ENCODE results near the gene TCEAL5.
"Not testable (repeated sequence)": the region's sequence is repeated elsewhere in the genome, so short reads cannot be mapped to it uniquely, and the experiment has no call there.

TCEAL5 gene

GRCh38 chrX:103276581-103277002, at the start of gene TCEAL5:
TSS of gene TCEAL5 (minus strand) at chrX:103276750. CDS start at chrX:103274563, 2,187 bp downstream.
- no peak for DNase-seq (ENCODE audit: low read depth)
- no peak for TF ChIP-seq CTCF (IDR thresholded peaks at IDR 0.05; ENCODE audit: low read depth, low read length, missing control alignments)
- H3K4me3 ChIP-seq (ENCODE audit: low read depth, low read length) = no peak within 1 kb of the TSS

DNA sequence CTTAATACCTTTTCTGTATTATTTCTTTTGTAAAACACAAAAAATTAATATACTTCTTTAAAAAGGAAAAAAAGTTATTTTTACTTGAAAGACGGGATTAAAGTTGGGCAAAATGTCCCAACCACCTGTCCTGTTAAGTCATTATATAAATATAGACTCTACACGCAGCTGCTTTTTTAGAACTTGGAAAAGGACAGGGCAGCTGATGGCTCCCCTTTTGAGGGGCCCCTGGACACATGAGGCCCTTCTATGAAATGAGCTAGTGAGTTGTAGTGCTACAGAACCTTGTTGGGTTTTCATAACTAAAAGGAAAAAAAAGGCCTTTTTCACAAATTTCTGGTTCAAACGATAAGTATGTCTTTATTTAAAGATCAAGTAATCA, 34.8 kb upstream of the TCEAL5 start:
- no peak for TF ChIP-seq CTCF (IDR thresholded peaks at IDR 0.05; ENCODE audit: low read depth, low read length, missing control alignments)
- H3K4me3 ChIP-seq (ENCODE audit: low read depth, low read length) = no peak overlapping the region
- DNase-seq (ENCODE audit: low read depth) = no peak

DNA sequence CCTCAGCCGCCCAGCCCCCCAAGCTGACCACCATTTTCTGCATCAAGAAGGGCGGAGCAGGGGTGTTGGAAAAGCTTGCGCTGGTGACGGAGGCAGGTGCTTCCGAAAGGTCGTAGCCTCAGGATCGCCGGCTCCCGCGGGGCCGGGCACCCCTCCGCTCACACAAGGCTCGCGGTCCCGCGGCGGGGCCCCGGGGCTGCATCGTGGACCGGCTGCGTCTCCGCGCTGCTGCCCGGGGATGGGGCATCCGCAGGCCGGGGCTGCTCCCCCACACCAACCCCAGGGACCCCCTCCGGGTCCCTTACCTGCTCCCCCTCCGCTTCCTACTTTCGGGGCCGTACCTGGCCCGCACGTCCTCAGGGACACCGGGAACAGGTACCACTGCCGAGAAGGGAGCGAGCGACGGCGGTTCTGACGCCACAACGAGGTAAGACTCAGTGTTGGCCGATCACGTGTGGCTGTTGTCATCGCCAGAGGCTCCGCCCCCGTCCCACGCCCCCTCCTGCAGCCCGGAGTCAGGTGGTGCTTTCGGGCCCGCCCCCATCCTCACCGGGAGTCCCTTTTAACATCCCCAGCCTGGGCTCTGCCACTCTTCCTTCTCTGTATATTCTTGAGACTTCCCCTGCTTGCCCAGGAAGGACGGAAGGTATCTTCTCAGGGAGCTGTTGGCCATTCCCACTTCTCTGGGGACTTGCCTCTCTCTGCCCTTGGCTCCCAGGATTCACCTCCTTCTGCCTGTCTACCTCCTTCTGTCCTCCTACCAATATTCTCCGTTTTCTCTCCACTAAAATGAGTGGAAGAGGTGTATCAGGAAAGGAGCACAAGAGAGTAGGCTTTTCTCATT, 34.2 kb upstream of the TCEAL5 start, which contains the start of gene BEX2:
Gene BEX2, minus strand, starts transcription at position 436 of the 844 bp plus-strand sequence. CDS start 1,014 bp downstream, outside the sequence.
- H3K4me3 ChIP-seq (ENCODE audit: low read depth, low read length) = peak within 1 kb of the TSS; percentile 52

DNA sequence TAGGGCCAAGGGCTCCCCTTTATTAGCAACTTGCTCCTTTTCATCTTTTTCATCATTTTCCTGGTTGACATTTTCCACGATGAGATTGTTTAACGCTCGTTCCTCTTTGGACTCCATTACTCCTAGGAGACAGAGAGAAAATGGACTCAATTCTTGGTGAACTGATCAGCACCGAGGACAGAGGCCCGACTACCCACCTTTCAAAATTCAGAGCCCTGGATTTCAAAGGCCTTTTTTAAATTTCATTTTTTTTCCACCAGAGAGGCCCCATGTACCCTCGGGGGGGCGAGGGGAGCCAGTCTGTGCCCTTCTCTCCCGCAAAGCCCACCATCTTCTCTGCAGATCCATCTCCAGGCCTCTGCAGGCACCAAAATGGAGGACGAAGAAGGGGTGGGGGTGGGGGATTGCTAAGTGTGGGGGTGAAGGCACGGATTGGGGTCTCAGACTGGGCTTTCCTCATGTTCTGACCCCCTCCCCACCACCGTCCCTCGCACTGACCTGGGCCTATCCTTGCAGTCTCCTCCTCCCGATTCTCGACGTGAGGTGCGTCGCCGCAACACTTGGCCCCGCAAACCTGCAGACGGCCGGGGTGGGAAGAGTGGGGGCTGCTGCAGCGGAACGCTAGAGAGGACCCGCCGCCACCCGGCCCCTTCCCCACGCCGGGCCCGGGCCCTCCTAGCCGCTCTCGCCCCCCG, 33.5 kb upstream of the TCEAL5 start:
- H3K4me3 ChIP-seq (ENCODE audit: low read depth, low read length) = peak overlapping the region; percentile 52
- DNase-seq (ENCODE audit: low read depth) = no peak
- TF ChIP-seq CTCF (IDR thresholded peaks at IDR 0.05; ENCODE audit: low read depth, low read length, missing control alignments) = no peak

More for the DNA sequence above, 34.2 kb upstream of the TCEAL5 start, which contains the start of gene BEX2:
- DNase-seq (ENCODE audit: low read depth) = peak; percentile 19
- no peak for TF ChIP-seq CTCF (IDR thresholded peaks at IDR 0.05; ENCODE audit: low read depth, low read length, missing control alignments)

- DNase-seq (ENCODE audit: low read depth); H3K4me3 ChIP-seq (ENCODE audit: low read depth, low read length): not testable (repeated sequence)
Observed at GRCh38 chrX:103305666-103306065, 29.1 kb upstream of the TCEAL5 start.

- DNase-seq (ENCODE audit: low read depth) = no peak
- no peak for TF ChIP-seq CTCF (IDR thresholded peaks at IDR 0.05; ENCODE audit: low read depth, low read length, missing control alignments)
Observed at GRCh38 chrX:103304705-103305104, 28.2 kb upstream of the TCEAL5 start.

DNA sequence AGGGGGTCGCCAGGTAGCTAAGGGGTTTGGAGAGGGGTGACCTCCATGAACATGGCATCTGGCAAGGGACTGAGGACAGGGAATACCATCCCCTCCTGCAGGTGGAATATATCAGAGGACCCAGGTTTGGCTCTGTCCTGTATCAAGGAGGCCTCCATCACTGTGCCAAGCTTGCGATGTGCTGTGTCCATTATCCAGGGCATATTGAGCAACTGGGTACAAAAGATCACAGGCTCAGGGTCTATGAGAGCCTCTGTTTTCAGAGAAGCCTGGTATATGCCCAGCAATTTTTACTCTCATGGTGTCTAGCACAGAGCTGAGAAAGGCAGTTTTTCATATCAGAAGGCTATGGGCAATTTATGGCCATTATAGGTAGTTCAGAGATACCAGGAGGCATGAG, 16.6 kb upstream of the TCEAL5 start:
- DNase-seq (ENCODE audit: low read depth) = no peak
- TF ChIP-seq CTCF (IDR thresholded peaks at IDR 0.05; ENCODE audit: low read depth, low read length, missing control alignments) = no peak
- no peak overlapping the region for H3K4me3 ChIP-seq (ENCODE audit: low read depth, low read length)

More at GRCh38 chrX:103304705-103305104, 28.2 kb upstream of the TCEAL5 start:
- H3K4me3 ChIP-seq (ENCODE audit: low read depth, low read length) = no peak overlapping the region

All from GM12864 (cell line).